ENCODE measurements around the gene DNM2.
"Not testable (repeated sequence)": the region's sequence is repeated elsewhere in the genome, so short reads cannot be mapped to it uniquely, and the experiment has no call there.

The DNM2 gene

DNA sequence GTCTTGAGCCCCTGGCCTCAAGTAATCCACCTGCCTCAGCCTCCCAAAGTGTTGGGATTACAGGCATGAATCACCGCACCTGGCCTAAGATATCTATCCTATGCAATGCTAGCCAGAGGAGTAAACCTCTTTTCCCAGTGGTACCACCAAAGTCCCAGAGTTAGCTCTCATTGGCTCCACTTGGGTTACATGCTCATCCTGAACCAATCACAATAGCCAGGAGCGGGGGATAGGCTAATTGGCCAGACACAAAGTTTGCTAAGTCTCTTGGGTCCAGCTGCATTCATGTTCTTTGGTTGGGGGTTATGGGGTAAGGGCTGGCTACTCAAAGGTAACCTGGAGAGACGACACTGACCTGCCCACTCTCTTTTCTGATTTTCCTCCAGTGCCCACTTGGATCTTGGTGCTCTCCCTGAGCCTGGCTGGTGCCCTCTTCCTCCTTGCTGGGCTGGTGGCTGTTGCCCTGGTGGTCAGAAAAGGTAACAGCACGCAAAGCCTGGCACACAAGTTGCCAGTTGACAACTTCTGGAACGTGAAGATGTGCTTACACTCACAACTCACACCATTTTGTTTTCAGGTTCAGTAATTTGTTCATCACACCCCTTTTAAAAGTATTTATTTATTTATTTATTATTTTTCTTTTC, 138.1 kb downstream of the DNM2 start:
- in situ Hi-C loops (cut with MboI; ENCODE audit: low pct_unique_long_range_greater_than_20kb, low sequenced_read_pairs, unreplicated experiment), result no loop called here
- TF ChIP-seq, protein P1, sequence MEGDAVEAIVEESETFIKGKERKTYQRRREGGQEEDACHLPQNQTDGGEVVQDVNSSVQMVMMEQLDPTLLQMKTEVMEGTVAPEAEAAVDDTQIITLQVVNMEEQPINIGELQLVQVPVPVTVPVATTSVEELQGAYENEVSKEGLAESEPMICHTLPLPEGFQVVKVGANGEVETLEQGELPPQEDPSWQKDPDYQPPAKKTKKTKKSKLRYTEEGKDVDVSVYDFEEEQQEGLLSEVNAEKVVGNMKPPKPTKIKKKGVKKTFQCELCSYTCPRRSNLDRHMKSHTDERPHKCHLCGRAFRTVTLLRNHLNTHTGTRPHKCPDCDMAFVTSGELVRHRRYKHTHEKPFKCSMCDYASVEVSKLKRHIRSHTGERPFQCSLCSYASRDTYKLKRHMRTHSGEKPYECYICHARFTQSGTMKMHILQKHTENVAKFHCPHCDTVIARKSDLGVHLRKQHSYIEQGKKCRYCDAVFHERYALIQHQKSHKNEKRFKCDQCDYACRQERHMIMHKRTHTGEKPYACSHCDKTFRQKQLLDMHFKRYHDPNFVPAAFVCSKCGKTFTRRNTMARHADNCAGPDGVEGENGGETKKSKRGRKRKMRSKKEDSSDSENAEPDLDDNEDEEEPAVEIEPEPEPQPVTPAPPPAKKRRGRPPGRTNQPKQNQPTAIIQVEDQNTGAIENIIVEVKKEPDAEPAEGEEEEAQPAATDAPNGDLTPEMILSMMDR (IDR thresholded peaks at IDR 0.05; ENCODE audit: extremely low read depth, insufficient read depth, missing control alignments), result peak; percentile 28

DNA sequence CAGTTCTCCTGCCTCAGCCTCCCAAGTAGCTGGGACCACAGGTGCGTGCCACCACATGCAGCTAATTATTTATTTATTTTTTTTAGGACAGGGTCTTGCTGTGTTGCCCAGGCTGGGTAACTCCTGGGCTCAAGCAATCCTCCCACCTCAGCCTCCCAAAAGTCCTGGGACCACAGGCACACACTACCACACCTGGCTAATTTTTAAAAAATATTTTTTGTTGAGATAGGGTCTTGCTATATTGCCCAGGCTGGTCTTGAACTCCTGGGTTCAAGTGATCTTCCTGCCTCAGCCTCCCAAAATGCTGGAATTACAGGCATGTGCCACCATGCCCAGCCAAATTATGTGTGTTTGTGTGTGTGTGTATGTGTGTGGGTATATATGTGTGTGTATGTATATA, 139.0 kb downstream of the DNM2 start:
- DNase-seq (ENCODE audit: low spot score); in situ Hi-C loops (cut with MboI; ENCODE audit: low pct_unique_long_range_greater_than_20kb, low sequenced_read_pairs, unreplicated experiment): not testable (repeated sequence)

More for the DNA sequence above, 138.1 kb downstream of the DNM2 start:
- peak; percentile 6 for DNase-seq (ENCODE audit: low spot score)

DNA sequence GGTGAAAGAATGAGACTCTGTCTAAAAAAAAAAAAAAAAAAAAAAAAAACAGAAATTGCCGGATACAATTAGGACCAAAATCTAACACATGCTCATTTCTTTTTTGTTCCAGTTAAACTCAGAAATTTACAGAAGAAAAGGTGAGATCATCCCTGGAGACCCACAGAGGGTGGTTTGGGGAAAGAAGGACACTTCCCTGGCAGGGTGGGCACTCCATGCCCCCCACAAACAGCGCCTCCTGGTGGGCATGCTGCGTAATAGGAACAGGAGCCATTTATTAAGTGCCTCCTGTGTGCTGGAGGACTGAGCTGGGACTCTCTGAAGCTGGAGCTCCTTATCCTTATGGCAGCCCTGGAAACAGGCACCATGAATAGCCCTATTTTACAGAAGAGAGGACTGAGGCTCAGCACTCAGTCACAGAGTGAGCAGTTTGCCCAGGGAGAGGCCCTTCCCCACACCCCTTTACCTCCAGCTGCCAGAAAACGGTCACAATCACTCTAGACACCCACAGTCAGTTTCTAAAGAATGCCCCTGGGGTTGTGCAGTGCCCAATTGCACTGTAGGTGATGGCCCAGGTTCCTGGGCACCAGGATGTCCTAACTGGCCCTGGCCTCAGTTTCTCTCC, 140.4 kb downstream of the DNM2 start:
- TF ChIP-seq, protein P1 (IDR thresholded peaks at IDR 0.05; ENCODE audit: extremely low read depth, insufficient read depth, missing control alignments), result peak; percentile 84
- DNase-seq (ENCODE audit: low spot score), result peak; percentile 45
- in situ Hi-C loops (cut with MboI; ENCODE audit: low pct_unique_long_range_greater_than_20kb, low sequenced_read_pairs, unreplicated experiment), result no loop called here

- DNase-seq (ENCODE audit: low spot score), result peak; percentile 14
- TF ChIP-seq, protein P1 (IDR thresholded peaks at IDR 0.05; ENCODE audit: extremely low read depth, insufficient read depth, missing control alignments), result peak; percentile 54
- in situ Hi-C loops (cut with MboI; ENCODE audit: low pct_unique_long_range_greater_than_20kb, low sequenced_read_pairs, unreplicated experiment), result no loop called here
Measured at GRCh38 chr19:10861103-10861651, 143.3 kb downstream of the DNM2 start.

DNA sequence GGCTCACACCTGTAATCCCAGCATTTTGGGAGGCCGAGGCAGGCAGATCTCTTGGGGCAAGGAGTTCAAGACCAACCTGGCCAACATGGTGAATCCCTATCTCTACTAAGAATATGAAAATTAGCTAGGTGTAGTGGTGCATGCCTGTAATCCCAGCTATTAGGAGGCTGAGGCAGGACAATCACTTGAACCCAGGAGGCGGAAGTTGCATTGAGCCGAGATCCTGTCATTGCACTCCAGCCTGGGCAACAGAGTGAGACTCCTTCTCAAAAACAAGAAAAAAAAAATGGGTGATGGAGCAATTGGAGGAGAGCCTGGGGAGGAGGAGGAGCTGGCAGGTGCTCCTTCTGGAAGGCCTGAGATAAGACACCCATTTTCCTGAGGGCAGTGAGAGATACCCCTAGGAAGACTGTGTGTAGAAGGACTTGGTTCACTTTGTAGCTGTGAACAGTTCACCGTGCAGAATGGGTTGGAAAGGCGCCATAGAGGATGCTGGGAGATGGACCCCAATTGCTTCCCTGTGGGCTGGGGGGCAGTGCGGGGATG, 144.8 kb downstream of the DNM2 start:
- in situ Hi-C loops (cut with MboI; ENCODE audit: low pct_unique_long_range_greater_than_20kb, low sequenced_read_pairs, unreplicated experiment), result no loop called here
- TF ChIP-seq, protein P1 (IDR thresholded peaks at IDR 0.05; ENCODE audit: extremely low read depth, insufficient read depth, missing control alignments), result no peak
- DNase-seq (ENCODE audit: low spot score), result peak; percentile 1

- in situ Hi-C loops (cut with MboI; ENCODE audit: low pct_unique_long_range_greater_than_20kb, low sequenced_read_pairs, unreplicated experiment), result no loop called here
- peak; percentile 7 for DNase-seq (ENCODE audit: low spot score)
- TF ChIP-seq, protein P1 (IDR thresholded peaks at IDR 0.05; ENCODE audit: extremely low read depth, insufficient read depth, missing control alignments), result no peak
Measured at GRCh38 chr19:10863107-10863717, 145.3 kb downstream of the DNM2 start.

Data from GM13977 (cell line).